C4-2B (cell line): ENCODE measurements around the gene GJC2.

ENCODE experiments used
- H3K27ac ChIP-seq: fragments of 450-650 bp; 2 replicates; pipeline ENCODE4 v1.5.1; 2017
- ZFX ChIP-seq: fragments of 450-650 bp; IDR thresholded peaks from 2 replicates; pipeline ENCODE4 v1.6.1; 2017
- TF ChIP-seq, protein P1 (sequence below): fragments of 450-650 bp; conservative IDR thresholded peaks from 2 replicates; pipeline ENCODE4 v1.5.1; 2017; ENCODE audit warnings: mild to moderate bottlenecking

Gene GJC2

DNA sequence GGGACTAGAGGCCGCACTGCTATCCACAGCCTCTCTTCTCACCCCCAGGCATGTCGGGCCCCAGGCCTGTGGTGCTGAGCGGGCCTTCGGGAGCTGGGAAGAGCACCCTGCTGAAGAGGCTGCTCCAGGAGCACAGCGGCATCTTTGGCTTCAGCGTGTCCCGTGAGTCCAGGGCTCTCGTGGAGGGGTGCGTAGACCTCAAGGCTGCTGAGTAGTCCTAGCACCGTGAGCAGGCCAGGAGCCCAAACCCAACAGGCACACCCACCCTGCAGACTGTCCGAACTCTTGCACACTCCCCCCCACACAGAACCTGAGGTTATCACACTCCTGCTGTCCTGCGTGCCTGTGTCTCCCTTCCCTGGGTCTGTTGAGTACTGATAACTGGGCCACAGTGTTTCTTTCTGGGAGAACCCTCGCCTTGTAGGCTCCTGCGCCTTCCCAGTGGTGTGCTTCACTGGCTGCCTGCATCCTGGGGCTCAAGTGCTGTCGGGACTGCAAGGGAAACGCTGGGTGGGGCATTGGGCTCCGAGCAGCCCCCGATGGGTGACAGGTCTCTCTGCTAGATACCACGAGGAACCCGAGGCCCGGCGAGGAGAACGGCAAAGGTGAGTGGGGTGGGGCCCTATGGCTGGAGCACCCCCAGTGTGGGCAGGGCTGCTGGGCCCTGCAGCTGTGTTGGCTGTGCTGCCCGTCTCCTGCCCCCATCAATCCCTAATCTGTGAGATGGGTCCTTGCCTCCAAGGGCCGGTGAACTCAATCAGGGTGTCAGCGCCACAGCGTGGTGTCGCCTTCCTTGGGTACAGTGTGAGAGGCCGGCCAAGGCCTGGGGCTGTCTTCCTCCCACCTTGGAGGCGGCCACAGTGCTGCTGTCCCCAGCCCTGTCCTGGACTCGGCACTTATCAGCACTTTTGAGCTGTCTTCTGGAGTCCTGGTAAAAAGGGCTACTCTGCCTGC, 4.0 kb upstream of the GJC2 start:
- TF ChIP-seq ZFX, result no peak
- TF ChIP-seq, protein P1, sequence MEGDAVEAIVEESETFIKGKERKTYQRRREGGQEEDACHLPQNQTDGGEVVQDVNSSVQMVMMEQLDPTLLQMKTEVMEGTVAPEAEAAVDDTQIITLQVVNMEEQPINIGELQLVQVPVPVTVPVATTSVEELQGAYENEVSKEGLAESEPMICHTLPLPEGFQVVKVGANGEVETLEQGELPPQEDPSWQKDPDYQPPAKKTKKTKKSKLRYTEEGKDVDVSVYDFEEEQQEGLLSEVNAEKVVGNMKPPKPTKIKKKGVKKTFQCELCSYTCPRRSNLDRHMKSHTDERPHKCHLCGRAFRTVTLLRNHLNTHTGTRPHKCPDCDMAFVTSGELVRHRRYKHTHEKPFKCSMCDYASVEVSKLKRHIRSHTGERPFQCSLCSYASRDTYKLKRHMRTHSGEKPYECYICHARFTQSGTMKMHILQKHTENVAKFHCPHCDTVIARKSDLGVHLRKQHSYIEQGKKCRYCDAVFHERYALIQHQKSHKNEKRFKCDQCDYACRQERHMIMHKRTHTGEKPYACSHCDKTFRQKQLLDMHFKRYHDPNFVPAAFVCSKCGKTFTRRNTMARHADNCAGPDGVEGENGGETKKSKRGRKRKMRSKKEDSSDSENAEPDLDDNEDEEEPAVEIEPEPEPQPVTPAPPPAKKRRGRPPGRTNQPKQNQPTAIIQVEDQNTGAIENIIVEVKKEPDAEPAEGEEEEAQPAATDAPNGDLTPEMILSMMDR, result no peak
- no peak overlapping the region for H3K27ac ChIP-seq

DNA sequence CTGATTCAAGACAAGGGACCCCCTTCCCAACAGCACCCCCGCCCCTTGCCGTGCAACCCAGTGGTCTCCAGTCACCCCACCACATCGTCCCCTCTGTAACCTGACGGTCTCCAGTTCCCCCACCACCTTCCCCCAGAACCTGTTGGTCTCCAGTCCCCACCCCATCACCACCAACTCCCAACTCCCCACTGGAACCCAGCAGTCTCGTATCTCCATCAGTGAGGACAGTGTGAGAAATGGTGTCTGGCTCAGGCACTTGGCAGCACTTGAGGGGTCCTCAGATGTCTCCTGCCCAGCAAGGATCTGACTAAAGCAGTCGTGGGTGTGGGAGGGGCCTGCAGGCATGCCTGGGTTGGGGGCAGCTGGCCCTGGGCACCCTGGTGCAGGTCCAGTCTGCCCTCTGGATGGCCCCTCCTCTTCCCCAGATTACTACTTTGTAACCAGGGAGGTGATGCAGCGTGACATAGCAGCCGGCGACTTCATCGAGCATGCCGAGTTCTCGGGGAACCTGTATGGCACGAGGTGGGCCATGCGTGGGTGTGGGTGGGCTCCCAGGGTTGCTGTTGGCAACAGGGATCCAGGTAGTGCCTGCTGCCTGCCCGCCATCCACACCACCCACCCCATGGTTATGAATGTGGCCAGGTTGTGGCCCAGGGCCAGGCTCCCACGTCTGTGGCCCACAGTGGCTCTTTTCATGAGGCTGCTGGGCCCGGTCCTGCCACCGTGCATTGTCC, 3.1 kb upstream of the GJC2 start:
- TF ChIP-seq, protein P1, result no peak
- TF ChIP-seq ZFX, result no peak
- no peak overlapping the region for H3K27ac ChIP-seq

DNA sequence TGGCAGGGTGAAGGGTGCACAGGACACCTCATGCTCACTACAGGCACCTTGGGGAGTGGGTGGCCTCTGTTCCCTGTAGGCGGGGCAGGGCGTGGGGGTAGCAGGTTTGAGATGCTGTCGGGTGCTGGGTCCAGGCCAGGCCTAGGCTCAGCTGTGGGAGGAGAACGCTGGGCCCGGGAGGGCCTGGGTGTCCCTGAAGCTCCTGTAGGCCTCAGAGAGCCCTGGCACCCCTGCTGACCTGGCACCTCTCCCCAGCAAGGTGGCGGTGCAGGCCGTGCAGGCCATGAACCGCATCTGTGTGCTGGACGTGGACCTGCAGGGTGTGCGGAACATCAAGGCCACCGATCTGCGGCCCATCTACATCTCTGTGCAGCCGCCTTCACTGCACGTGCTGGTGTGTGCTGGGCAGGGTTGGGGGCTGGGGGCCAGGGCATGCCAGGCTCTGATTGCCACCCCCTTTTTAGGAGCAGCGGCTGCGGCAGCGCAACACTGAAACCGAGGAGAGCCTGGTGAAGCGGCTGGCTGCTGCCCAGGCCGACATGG, 2.5 kb upstream of the GJC2 start:
- TF ChIP-seq ZFX, result no peak
- TF ChIP-seq, protein P1, result no peak
- no peak overlapping the region for H3K27ac ChIP-seq

DNA sequence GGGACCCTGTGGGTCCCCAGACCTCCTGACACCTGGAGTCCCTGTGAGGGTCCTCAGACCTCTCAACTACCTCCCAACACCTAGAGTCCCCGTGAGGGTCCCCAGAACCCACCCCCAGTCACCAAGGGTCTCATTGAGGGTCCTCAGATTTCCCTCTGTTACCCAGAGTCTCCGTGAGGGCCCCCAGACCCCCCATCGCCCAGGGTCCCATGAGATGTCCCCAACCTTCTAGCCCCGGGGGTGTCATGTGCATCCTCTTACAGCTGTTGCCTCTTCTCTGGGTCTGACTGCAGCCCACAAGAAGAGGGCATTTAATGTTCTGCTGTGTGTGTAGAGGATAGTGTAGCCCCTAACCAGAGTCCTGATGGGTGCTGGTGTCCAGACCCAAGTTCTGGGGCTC, 2.0 kb upstream of the GJC2 start:
- H3K27ac ChIP-seq, result no peak overlapping the region
- TF ChIP-seq, protein P1, result no peak
- TF ChIP-seq ZFX, result no peak

DNA sequence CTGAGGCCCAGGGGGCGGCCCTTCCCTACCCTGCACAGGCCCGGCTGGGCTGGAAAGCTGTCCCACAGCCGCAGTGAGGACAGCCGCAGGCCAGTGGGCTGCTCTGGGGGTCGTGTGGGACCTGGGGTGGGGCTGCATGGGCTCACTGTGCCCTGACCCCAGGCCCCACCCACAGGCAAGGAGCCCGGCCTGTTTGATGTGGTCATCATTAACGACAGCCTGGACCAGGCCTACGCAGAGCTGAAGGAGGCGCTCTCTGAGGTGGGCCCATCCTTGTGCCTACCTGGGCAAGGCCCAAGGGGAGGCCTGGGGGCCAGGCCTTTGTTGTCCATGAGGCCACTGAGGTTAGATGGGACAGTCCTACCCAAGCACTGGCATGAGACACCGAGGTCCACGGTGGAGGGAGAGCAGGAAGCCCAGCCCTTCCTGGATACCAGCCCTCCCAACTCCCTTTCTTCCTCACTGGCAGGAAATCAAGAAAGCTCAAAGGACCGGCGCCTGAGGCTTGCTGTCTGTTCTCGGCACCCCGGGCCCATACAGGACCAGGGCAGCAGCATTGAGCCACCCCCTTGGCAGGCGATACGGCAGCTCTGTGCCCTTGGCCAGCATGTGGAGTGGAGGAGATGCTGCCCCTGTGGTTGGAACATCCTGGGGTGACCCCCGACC, 1.4 kb upstream of the GJC2 start:
- TF ChIP-seq, protein P1, result no peak
- no peak for TF ChIP-seq ZFX
- no peak overlapping the region for H3K27ac ChIP-seq

DNA sequence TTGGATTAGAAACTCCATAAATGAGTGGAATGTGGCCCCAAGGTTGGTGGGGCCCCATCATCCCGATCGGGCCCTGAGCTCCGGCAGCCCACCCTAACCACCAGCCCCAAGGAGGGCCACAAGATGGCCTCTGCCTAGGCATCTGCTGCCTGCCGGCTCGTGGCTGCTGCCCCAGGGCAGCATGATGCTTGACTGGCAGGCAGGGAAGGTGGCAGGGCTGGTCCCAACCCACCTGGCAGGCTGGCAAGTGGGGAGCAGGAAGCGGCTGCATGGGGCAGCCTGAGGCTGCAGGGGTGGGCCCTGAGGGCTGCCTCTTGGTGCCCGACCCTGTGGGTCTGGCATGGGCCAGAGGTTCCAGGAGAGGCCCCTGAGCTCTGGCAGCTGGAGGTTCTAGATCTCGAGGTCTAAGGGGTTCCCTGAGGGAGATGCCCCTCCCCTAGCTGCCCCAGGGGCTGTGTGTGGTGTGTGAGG, 760 bp upstream of the GJC2 start:
- H3K27ac ChIP-seq, result no peak overlapping the region
- TF ChIP-seq, protein P1, result no peak
- TF ChIP-seq ZFX, result no peak

DNA sequence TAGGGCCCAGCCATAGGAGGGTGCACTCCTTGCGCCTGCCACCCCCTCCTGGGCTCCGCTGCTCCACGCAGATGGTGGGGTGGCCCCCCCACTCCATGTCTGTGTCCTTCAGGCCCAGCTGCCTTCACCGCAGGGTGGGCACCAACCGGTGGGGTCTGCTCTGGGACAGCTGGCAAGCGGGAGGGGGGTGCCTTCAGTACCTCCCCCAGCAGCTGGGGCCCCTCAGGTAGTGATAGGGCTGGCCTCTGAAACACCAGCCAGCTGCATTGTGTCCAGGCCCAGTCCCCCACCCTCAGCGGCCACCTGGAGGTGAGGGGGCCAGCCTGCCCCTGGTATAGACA, 360 bp downstream of the GJC2 start:
- TF ChIP-seq ZFX, result no peak
- TF ChIP-seq, protein P1, result no peak
- H3K27ac ChIP-seq, result no peak overlapping the region
